ENCODE measurements around the gene EMCN.
"Not testable (repeated sequence)": the region's sequence is repeated elsewhere in the genome, so short reads cannot be mapped to it uniquely, and the experiment has no call there.

Gene EMCN

DNA sequence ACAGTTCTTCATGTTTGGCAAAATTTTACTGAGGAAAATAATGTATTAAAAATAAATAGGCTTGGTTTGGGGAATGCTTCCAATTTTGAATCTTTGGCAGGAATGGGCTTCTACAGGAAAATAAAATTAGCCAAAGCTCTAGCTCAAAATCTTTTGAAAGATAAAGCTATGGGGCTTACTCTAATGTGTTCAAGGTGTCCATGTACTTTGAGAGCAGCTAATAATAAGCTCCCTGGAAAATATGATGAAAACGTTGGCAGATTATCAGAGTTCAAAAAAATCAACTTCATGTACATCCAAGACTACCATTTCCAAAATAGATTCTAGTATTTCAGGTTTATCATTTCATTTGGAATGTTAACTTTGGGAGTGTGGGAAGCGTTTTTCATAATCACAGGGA lies 158.4 kb downstream of the EMCN start:
- Histone ChIP-seq H3K79me2 (ENCODE audit: insufficient read depth, low read length) (no peaks in the 10 kb centered on the region), H3F3A (ENCODE audit: low read depth) (no peaks in the 10 kb centered on the region), H4K20me1 (ENCODE audit: insufficient read depth, low read length, poor library complexity, severe bottlenecking) (no peaks in the 10 kb centered on the region), H3K36me3 (ENCODE audit: insufficient read depth, low read length) (no peaks in the 10 kb centered on the region), H3K9me3 (ENCODE audit: insufficient read depth, low read depth, low read length) (peaks cover 10% of the 10 kb centered on the region), H3K4me1 (ENCODE audit: insufficient read depth, low read length, poor library complexity, severe bottlenecking) (peaks cover 10% of the 10 kb centered on the region), H2AFZ (ENCODE audit: low read length) (no peak overlapping the region), H3K27me3 (ENCODE audit: insufficient read depth, low read length, poor library complexity, severe bottlenecking) (no peaks in the 10 kb centered on the region), H3K4me2 (ENCODE audit: low read depth, low read length, poor library complexity, severe bottlenecking) (no peak overlapping the region), H3K9me2 (replicated peaks; ENCODE audit: low read depth, low read length) (no peaks in the 10 kb centered on the region), H3K4me3 (ENCODE audit: low read length, poor library complexity, severe bottlenecking) (no peak overlapping the region), H3K9ac (ENCODE audit: low read depth, low read length, poor library complexity, severe bottlenecking) (no peak overlapping the region)
- TF ChIP-seq EZH2phosphoT487 (IDR thresholded peaks at IDR 0.05; ENCODE audit: borderline replicate concordance) (no peak), CTCF (conservative IDR thresholded peaks at IDR 0.05; ENCODE audit: low read length) (no peak)

DNA sequence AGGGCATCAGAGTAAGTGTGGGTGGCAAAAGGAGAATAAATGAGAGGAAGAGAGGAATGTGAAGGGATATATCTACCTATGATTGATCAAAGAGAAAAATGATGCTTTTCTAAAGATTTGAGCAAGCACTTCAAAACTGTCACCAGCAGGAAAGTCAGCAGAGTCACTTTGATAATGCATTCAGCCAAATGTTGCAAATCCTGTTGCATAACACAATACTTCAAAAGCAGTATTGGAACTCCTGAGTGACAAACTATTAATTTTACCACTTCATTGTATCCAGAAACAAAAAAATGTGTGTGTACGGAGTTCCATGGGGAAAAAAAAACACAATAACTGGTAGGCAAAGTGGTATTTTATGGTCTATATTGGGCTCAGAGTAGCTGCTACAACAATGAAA lies 160.3 kb downstream of the EMCN start:
- Histone ChIP-seq H2AFZ (ENCODE audit: low read length) (no peak overlapping the region), H3K9me2 (replicated peaks; ENCODE audit: low read depth, low read length) (no peaks in the 10 kb centered on the region), H3K36me3 (ENCODE audit: insufficient read depth, low read length) (no peaks in the 10 kb centered on the region), H3K4me3 (ENCODE audit: low read length, poor library complexity, severe bottlenecking) (no peak overlapping the region), H3K79me2 (ENCODE audit: insufficient read depth, low read length) (no peaks in the 10 kb centered on the region), H4K20me1 (ENCODE audit: insufficient read depth, low read length, poor library complexity, severe bottlenecking) (no peaks in the 10 kb centered on the region), H3K9ac (ENCODE audit: low read depth, low read length, poor library complexity, severe bottlenecking) (no peak overlapping the region), H3K4me1 (ENCODE audit: insufficient read depth, low read length, poor library complexity, severe bottlenecking) (peaks cover 8% of the 10 kb centered on the region), H3F3A (ENCODE audit: low read depth) (no peaks in the 10 kb centered on the region), H3K4me2 (ENCODE audit: low read depth, low read length, poor library complexity, severe bottlenecking) (no peak overlapping the region), H3K9me3 (ENCODE audit: insufficient read depth, low read depth, low read length) (peaks cover 10% of the 10 kb centered on the region), H3K27me3 (ENCODE audit: insufficient read depth, low read length, poor library complexity, severe bottlenecking) (no peaks in the 10 kb centered on the region)
- no peak for TF ChIP-seq EZH2phosphoT487 (IDR thresholded peaks at IDR 0.05; ENCODE audit: borderline replicate concordance)

DNA sequence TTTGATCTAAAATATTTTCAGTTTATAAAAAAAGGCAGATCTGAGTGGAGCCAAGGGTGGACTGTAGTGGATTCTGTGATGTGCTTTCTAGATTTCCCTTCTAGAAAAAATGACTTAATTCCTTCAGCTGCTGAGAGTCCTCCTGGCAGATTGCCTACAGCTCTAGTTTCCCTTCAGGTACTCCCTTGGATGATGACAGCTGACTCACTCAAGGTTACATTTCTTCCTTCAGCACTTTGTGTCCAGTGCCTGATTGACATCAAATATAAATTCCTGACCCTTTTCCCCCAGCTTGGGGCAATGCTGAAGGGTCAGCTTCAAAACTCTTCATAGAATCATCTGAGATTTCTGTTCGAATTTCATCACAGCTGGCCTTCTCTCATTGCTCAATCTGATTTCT lies 161.7 kb downstream of the EMCN start:
- Histone ChIP-seq H2AFZ (ENCODE audit: low read length) (no peak overlapping the region), H3K27me3 (ENCODE audit: insufficient read depth, low read length, poor library complexity, severe bottlenecking) (no peaks in the 10 kb centered on the region)
- TF ChIP-seq EZH2phosphoT487 (IDR thresholded peaks at IDR 0.05; ENCODE audit: borderline replicate concordance) (no peak), CTCF (conservative IDR thresholded peaks at IDR 0.05; ENCODE audit: low read length) (no peak)

DNA sequence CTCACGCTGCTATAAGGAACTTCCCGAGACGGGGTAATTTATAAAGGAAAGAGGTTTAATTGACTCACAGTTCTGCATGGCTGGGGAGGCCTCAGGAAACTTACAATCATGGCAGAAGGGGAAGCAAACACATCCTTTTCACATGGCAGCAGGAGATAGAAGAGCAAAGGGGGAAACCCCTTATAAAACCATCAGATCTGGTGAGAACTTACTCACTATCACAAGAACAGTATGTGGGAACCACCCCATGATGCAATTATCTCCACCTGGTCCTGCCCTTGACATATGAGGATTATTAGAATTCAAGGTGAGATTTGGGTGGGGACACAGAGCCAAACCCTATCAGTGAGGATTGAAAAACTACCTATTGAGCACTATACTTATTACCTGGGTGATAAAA lies 165.5 kb downstream of the EMCN start:
- not testable (repeated sequence) for H3K27me3 ChIP-seq (ENCODE audit: insufficient read depth, low read length, poor library complexity, severe bottlenecking); H3K4me2 ChIP-seq (ENCODE audit: low read depth, low read length, poor library complexity, severe bottlenecking); H3F3A ChIP-seq (ENCODE audit: low read depth); H4K20me1 ChIP-seq (ENCODE audit: insufficient read depth, low read length, poor library complexity, severe bottlenecking); H3K9ac ChIP-seq (ENCODE audit: low read depth, low read length, poor library complexity, severe bottlenecking); H2AFZ ChIP-seq (ENCODE audit: low read length); H3K79me2 ChIP-seq (ENCODE audit: insufficient read depth, low read length); H3K9me2 ChIP-seq (replicated peaks; ENCODE audit: low read depth, low read length); H3K36me3 ChIP-seq (ENCODE audit: insufficient read depth, low read length); H3K4me1 ChIP-seq (ENCODE audit: insufficient read depth, low read length, poor library complexity, severe bottlenecking); H3K9me3 ChIP-seq (ENCODE audit: insufficient read depth, low read depth, low read length); H3K4me3 ChIP-seq (ENCODE audit: low read length, poor library complexity, severe bottlenecking)

More for the DNA sequence above, 161.7 kb downstream of the EMCN start:
- Histone ChIP-seq H3K9ac (ENCODE audit: low read depth, low read length, poor library complexity, severe bottlenecking) (no peak overlapping the region), H3K9me3 (ENCODE audit: insufficient read depth, low read depth, low read length) (peaks cover 10% of the 10 kb centered on the region), H3K4me3 (ENCODE audit: low read length, poor library complexity, severe bottlenecking) (no peak overlapping the region), H3K36me3 (ENCODE audit: insufficient read depth, low read length) (no peaks in the 10 kb centered on the region), H3K4me1 (ENCODE audit: insufficient read depth, low read length, poor library complexity, severe bottlenecking) (no peaks in the 10 kb centered on the region), H4K20me1 (ENCODE audit: insufficient read depth, low read length, poor library complexity, severe bottlenecking) (no peaks in the 10 kb centered on the region), H3F3A (ENCODE audit: low read depth) (no peaks in the 10 kb centered on the region), H3K4me2 (ENCODE audit: low read depth, low read length, poor library complexity, severe bottlenecking) (no peak overlapping the region), H3K79me2 (ENCODE audit: insufficient read depth, low read length) (no peaks in the 10 kb centered on the region), H3K9me2 (replicated peaks; ENCODE audit: low read depth, low read length) (no peaks in the 10 kb centered on the region)

Measured in Loucy (cell line).